Effector memory CD8-positive, alpha-beta T cell (primary cell): Measurements from ENCODE around the gene RALGAPA2.

Experiments used
- ATAC-seq: fragments of 150-1000 bp; cut with Tn5 transposase; replicated peaks from 2 replicates; pipeline ENCODE4 v1.10.0; 2021; ENCODE audit warnings: mild to moderate bottlenecking, moderate library complexity
- DNase-seq, 3 experiments: peaks; one replicate each; pipeline ENCODE4 v3.0.0; 2021
- H3K27ac Mint-ChIP-seq, 2 donors: one replicate each; pipeline ENCODE4 v1.8.0; 2022; ENCODE audit warnings: mild to moderate bottlenecking in 2 of 2, mixed read lengths in 2 of 2, moderate library complexity in 2 of 2
- H3K27me3 Mint-ChIP-seq, 2 donors: one replicate each; pipeline ENCODE4 v1.8.0; 2022; ENCODE audit warnings: mixed read lengths in 2 of 2
- H3K36me3 Mint-ChIP-seq: one replicate; pipeline ENCODE4 v1.8.0; 2022; ENCODE audit warnings: mild to moderate bottlenecking, moderate library complexity, mixed read lengths; ENCODE audit not compliant: insufficient read depth
- H3K4me1 Mint-ChIP-seq, 2 donors: one replicate each; pipeline ENCODE4 v1.8.0; 2022; ENCODE audit warnings: low read depth in 2 of 2, mixed read lengths in 2 of 2
- H3K4me3 Mint-ChIP-seq, 2 donors: one replicate each; pipeline ENCODE4 v1.8.0; 2022; ENCODE audit warnings: mild to moderate bottlenecking in 2 of 2, mixed read lengths in 2 of 2, moderate library complexity in 2 of 2
- H3K9me3 Mint-ChIP-seq, 2 donors: one replicate each; pipeline ENCODE4 v1.8.0; 2022; ENCODE audit warnings: mixed read lengths in 2 of 2

Gene RALGAPA2

DNA sequence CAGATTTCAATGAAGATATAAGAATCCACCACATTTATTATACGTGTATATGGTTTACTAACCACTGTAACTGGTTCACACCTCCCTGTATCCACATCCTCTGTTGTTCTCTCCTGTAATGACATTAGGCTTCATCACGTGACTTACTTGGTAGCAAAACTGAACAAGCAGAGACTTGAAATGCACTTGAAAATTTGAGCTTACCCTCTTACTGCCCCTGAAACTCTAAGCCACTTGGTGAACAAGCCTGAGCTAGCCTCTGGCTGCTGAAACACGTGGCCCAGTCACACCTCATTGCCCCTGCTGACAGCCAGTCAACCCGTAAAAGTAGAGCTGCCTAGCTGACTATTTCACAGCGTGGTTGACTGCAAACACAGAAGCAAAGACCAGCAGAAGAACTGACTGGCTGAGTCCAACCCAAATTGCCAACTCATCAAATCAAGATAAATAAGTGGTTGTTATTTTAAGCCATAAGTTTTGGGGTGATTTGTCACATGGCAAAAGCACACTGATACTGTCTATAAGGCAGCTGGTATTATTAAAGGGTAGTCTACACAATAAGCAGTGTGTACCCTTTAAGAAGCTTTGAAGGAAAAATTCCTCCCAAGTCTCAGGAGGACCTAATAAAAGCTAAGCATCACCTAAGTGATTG is 109.0 kb downstream of the RALGAPA2 start:
- Mint-ChIP-seq H3K4me1 (peaks cover 21 to 38% of the 10 kb centered on the region in 2 donors), H3K36me3 (peaks cover 19% of the 10 kb centered on the region), H3K27ac (peak overlapping the region; percentile 47 to 72), H3K27me3 (no peaks in the 10 kb centered on the region), H3K9me3 (no peaks in the 10 kb centered on the region), H3K4me3 (peak overlapping the region; percentile 31 to 52)
- peak; percentile 25 to 46 (median 39) for DNase-seq
- ATAC-seq, result peak; percentile 94

DNA sequence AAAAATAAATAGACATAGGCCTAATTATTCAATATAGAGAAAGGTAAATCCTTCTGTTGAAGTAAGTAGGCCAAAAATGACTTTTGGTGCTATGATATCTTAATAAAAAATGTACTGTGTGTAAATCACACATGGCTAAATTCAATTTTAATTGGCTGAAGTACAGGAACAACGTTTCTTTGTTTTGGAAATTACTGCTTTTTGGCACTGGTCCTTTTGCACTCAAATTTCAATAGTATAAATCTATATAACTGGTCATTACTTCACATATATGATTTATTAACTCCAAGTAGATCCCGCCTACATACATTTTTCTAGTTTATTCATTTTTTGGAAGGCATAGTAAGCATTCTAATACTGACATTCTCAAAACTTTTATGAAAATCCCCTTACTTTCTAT is 114.5 kb downstream of the RALGAPA2 start:
- H3K27me3 Mint-ChIP-seq, result no peaks in the 10 kb centered on the region
- H3K27ac Mint-ChIP-seq, result no peak overlapping the region
- peaks cover 5 to 14% of the 10 kb centered on the region in 2 donors for H3K4me1 Mint-ChIP-seq

DNA sequence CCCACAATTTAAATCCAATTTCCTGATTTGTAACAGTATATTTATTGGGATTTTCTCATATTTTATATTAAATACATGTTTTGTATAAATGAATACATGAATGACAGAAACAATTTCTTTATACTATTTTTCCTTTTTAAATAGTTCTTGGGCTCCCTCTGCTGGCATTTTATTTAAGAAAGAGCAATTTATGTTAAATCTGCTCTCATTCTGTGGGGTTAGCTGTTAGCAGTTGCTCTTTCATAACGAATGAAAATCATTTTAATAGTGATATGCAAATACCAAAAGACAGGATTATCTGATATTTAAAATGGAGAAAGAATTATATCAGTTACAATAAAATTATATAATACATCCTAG is 118.3 kb downstream of the RALGAPA2 start:
- Mint-ChIP-seq H3K9me3 (no peaks in the 10 kb centered on the region), H3K4me1 (peaks cover 0 to 5% of the 10 kb centered on the region in 2 donors), H3K4me3 (no peak overlapping the region), H3K27me3 (no peaks in the 10 kb centered on the region), H3K36me3 (peaks cover 41% of the 10 kb centered on the region), H3K27ac (no peak overlapping the region)
- ATAC-seq (no peak), DNase-seq (no peak)

More for the DNA sequence above, 114.5 kb downstream of the RALGAPA2 start:
- H3K4me3 Mint-ChIP-seq, result no peak overlapping the region
- peaks cover 37% of the 10 kb centered on the region for H3K36me3 Mint-ChIP-seq
- no peak for ATAC-seq
- no peak for DNase-seq
- H3K9me3 Mint-ChIP-seq, result no peaks in the 10 kb centered on the region

DNA sequence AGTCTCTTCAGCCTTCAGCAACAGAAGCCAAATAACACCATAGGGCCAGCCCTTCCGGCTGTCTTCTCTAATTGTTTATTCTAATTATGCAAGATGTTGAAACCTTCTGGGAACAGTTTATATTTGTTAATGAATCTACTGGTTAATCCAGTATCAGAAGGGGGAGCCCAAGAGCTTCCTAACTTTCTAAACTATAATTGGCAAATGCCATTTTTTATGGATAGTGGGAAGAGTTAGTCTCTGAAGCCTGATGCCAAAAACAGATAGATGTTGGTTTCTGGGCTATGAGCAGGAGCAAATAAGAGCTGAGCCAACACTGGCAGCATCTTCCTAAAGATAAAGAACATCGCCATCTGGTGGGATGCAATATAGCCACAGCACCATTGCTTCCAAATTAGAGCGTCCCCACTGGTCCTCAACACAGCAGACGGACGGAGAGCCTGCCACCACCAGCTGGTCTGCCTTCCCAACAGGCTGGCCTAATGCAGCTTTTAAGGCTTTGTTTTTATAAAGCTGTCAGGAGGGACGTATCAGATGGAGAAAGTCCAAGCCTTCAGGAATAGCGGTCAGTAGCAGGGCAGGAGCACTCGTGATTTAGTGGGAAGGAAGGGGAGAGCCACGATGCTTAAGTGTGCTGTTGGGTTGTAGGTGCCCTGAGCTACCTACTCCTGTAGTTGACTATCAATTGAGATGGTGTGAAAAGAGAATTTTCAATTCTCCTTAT is 118.8 kb downstream of the RALGAPA2 start:
- H3K4me1 Mint-ChIP-seq, result peaks cover 0 to 5% of the 10 kb centered on the region in 2 donors
- no peak overlapping the region for H3K4me3 Mint-ChIP-seq
- no peak for DNase-seq
- no peaks in the 10 kb centered on the region for H3K9me3 Mint-ChIP-seq
- no peak for ATAC-seq
- H3K36me3 Mint-ChIP-seq, result peaks cover 45% of the 10 kb centered on the region
- no peaks in the 10 kb centered on the region for H3K27me3 Mint-ChIP-seq
- H3K27ac Mint-ChIP-seq, result peak overlapping the region in 1 of 2 donors; percentile 35

DNA sequence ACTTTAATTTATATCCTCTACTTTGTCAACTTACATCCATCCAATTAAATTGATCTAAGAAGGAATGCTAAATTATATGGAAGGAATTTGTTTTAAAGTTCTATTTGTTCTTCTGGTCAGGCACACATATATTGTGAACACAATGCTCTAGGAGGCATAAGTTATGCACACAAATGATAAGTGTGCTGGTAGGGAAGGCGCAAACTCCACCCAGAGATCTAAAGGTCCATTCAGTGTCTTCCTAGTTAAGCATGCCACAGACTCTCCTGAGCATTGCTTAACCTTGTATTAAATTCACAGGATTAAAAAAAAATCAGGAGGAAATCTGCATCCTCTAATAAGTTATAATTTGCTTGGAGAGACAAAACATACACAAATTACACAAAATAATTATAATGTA is 127.3 kb downstream of the RALGAPA2 start:
- Mint-ChIP-seq H3K4me3 (no peak overlapping the region), H3K9me3 (no peaks in the 10 kb centered on the region), H3K27ac (peak overlapping the region in 1 of 2 donors; percentile 52), H3K27me3 (no peaks in the 10 kb centered on the region), H3K4me1 (peaks cover 0 to 2% of the 10 kb centered on the region in 2 donors), H3K36me3 (peaks cover 52% of the 10 kb centered on the region)
- DNase-seq (no peak), ATAC-seq (no peak)

DNA sequence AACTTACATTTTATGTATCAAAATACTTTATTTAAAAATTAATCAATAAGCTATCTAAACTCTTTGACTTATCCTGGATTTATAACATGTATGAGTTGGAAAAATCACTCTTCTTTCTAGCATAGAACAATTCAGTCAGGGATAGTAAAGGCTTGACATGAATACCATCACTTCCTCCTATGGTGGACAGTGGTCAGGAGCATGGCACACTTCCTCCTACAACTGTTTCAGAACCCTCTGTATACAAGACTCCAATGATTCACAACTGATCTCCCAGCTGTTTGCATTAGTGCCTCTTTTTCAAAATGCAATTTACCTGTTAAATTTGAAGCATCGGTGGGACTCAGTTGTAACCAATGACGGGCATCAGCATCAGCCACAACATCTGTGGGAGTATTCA is 129.7 kb downstream of the RALGAPA2 start:
- ATAC-seq, result no peak
- H3K27me3 Mint-ChIP-seq, result no peaks in the 10 kb centered on the region
- peaks cover 46% of the 10 kb centered on the region for H3K36me3 Mint-ChIP-seq
- H3K27ac Mint-ChIP-seq, result no peak overlapping the region
- H3K4me1 Mint-ChIP-seq, result peaks cover 0 to 2% of the 10 kb centered on the region in 2 donors
- no peaks in the 10 kb centered on the region for H3K9me3 Mint-ChIP-seq
- DNase-seq, result no peak
- H3K4me3 Mint-ChIP-seq, result no peak overlapping the region

DNA sequence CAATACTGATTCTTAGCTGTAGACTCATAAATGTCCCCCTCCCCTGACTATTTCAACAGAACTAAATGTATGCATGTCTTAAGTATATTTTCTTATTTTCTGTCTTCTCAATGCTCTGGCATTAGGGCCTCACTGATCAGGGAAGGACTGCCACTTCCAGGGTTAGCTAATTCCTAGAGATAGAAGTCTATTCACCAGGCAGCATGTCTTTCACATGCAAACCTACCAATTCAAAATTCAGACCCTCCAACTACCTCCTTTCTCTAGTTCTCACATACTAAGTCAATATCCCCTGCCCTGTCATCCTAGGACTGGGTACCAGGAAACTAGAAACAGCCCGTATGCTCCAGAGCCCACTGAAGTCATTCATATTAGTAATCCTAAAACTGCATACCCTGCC is 132.3 kb downstream of the RALGAPA2 start:
- no peak for ATAC-seq
- H3K4me1 Mint-ChIP-seq, result no peaks in the 10 kb centered on the region
- H3K9me3 Mint-ChIP-seq, result no peaks in the 10 kb centered on the region
- DNase-seq, result no peak
- no peaks in the 10 kb centered on the region for H3K27me3 Mint-ChIP-seq
- H3K27ac Mint-ChIP-seq, result no peak overlapping the region
- H3K4me3 Mint-ChIP-seq, result no peak overlapping the region
- peaks cover 48% of the 10 kb centered on the region for H3K36me3 Mint-ChIP-seq

DNA sequence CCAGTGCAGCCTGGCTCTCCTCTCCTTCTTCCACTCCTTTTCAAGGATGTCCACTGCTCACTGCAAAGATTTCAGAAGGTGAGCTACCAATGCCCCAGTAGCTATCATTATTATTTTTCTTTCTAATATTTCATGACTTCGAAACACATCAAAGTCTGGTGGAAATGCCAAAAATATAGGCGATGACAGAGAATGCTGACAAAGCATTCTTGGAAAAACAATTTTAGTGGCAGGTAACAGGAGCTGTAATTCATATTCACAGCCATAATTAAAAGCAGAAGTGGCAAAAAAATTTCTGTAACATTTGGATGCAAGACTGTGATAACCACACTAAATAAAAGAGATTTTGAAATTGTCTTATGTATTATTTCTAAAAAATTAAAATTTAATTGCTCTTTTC is 133.6 kb downstream of the RALGAPA2 start:
- no peak overlapping the region for H3K4me3 Mint-ChIP-seq
- no peak overlapping the region for H3K27ac Mint-ChIP-seq
- no peak for ATAC-seq
- no peak for DNase-seq
- H3K27me3 Mint-ChIP-seq, result no peaks in the 10 kb centered on the region
- no peaks in the 10 kb centered on the region for H3K9me3 Mint-ChIP-seq
- H3K36me3 Mint-ChIP-seq, result peaks cover 40% of the 10 kb centered on the region
- no peaks in the 10 kb centered on the region for H3K4me1 Mint-ChIP-seq

DNA sequence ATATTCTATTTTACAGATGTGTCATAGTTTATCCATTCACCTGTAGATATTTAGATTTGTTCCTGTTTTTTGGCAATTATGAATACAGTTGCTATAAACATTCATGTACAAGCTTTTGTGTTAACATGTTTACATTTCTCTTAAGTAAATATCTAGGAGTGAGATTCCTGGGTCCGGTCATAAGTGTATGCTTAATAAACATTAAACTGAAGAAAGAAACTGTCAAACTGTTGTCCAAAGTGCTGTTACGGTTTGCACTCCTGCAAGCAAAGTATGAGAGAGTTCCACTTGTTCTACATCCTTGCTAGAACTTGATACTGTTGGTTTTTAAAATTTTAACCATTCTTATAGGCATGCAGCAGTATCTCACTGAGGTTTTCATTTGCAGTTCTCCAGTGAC is 138.6 kb downstream of the RALGAPA2 start:
- DNase-seq, result no peak
- no peak for ATAC-seq
- Mint-ChIP-seq H3K27ac (no peak overlapping the region), H3K36me3 (peaks cover 25% of the 10 kb centered on the region), H3K4me1 (no peaks in the 10 kb centered on the region), H3K9me3 (no peaks in the 10 kb centered on the region), H3K4me3 (no peak overlapping the region), H3K27me3 (no peaks in the 10 kb centered on the region)

DNA sequence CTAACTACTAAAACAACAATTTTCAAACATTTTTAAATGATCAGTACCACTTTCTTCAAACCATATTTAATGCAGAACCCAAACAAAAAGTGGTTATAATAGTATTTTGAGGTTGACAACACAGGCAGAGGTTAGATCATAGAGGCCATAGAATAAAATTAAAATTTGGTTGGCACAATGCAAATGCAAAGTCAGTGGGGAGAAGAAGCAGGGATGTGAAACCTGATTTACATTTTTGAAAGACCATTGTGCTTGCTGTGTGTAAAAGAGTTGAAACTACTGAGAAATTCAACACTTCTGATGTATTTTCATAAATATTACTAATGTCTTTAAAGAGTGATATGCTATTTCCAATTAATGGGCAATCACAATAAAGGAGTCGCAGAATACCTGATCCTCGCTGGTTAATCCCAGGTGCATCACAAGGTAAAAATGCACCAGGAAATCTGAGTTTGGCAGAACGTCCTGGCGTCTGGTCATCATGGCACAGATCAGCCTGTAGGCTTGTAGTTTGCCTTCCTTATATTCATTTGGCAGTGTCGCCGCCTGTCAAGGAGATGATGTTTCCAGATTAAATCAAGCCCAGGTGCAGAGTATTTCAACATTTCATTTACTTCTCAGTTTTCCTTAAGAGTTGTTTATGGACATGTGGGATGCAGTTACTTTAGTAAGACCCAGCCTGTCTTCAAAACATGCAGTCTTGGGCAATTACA is 141.2 kb downstream of the RALGAPA2 start:
- Mint-ChIP-seq H3K4me3 (no peak overlapping the region), H3K9me3 (no peaks in the 10 kb centered on the region), H3K27me3 (no peaks in the 10 kb centered on the region), H3K27ac (no peak overlapping the region), H3K4me1 (no peaks in the 10 kb centered on the region), H3K36me3 (peaks cover 11% of the 10 kb centered on the region)
- DNase-seq (no peak), ATAC-seq (no peak)

DNA sequence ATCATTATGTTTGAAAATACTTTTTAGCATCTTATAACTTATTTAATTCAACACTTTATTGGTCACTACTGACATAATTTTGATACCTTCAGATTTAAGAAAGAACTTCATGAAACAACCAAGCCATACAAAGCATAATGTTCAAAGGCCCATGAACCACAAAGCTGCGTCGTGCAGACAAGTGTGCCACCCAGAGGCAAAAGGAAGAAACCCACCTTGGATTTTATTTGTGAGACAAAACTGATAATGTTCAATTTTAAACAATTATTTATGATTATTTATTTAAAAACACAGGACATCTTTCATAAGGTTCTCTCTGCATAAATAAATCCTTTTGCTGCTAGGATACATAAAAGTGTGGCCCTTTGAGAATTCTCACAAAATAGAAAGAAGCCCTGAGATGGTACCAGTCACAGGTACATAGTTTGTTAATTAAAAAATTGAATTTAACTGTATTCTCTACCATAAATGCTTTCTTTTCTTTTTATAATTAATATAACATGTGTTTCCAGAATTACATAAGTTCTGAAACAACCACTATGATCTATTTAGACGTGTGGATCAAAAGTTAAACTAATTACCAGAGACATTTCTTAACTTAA is 143.7 kb downstream of the RALGAPA2 start:
- Mint-ChIP-seq H3K4me1 (no peaks in the 10 kb centered on the region), H3K9me3 (no peaks in the 10 kb centered on the region), H3K27ac (no peak overlapping the region), H3K27me3 (no peaks in the 10 kb centered on the region), H3K4me3 (no peak overlapping the region), H3K36me3 (peaks cover 11% of the 10 kb centered on the region)
- DNase-seq, result peak; percentile 4 to 9 (median 6)
- ATAC-seq, result no peak

DNA sequence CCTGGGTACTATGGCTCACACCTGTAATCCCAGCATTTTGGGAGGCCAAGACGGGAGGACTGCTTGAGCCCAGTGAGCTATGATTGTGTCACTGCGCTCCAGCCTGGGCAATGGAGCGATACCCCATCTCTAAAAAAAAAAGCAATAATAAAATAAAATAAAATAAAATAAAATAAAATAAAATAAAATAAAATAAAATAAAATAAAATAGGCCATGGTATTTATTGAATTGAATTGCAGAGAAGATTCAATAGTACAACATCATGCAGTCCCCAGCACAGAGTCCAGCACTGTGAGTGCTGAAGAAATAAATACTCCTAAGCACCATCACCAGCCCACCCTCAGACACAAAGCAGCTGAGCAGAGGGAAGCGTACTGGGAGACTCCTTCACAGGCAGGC is 144.7 kb downstream of the RALGAPA2 start:
- Mint-ChIP-seq H3K4me3 (no peak overlapping the region), H3K27ac (no peak overlapping the region), H3K9me3 (no peaks in the 10 kb centered on the region), H3K4me1 (peaks cover 0 to 2% of the 10 kb centered on the region in 2 donors), H3K27me3 (no peaks in the 10 kb centered on the region), H3K36me3 (peaks cover 11% of the 10 kb centered on the region)
- DNase-seq (no peak), ATAC-seq (no peak)

DNA sequence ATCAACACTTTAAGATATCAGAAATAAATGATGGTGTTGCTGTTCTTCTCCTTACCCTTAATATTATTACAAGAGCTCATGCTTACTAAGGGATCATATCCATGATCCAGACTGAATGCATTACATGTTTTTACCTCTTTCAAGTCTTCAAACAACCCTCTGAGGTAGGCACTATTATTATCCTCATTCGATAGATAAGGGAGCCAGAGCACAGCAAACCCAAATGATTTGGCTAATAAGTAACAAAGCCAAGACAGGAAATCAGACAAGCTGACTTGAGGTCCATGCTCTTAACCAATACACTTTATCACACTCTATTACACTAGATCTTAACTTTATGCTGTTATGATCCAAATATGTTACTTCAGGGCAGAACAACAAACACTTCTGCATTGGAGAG is 145.9 kb downstream of the RALGAPA2 start:
- Mint-ChIP-seq H3K4me1 (peaks cover 0 to 5% of the 10 kb centered on the region in 2 donors), H3K4me3 (no peak overlapping the region), H3K27me3 (no peaks in the 10 kb centered on the region), H3K9me3 (no peaks in the 10 kb centered on the region), H3K36me3 (peaks cover 4% of the 10 kb centered on the region), H3K27ac (no peak overlapping the region)
- DNase-seq, result no peak
- ATAC-seq, result no peak
